NCI-H2029 (cell line): ENCODE data around the gene GBX1.
A peak's percentile ranks its signal among the peaks of the same experiment; 100 is the strongest.

Source experiments
- DNase-seq: peaks from one replicate; lab custom pipeline; 2025; lab: John Stamatoyannopoulos, UW

The GBX1 gene

GRCh38 chr7:151128144-151128543 lies 39.4 kb downstream of the GBX1 start:
- DNase-seq: no peak

DNA sequence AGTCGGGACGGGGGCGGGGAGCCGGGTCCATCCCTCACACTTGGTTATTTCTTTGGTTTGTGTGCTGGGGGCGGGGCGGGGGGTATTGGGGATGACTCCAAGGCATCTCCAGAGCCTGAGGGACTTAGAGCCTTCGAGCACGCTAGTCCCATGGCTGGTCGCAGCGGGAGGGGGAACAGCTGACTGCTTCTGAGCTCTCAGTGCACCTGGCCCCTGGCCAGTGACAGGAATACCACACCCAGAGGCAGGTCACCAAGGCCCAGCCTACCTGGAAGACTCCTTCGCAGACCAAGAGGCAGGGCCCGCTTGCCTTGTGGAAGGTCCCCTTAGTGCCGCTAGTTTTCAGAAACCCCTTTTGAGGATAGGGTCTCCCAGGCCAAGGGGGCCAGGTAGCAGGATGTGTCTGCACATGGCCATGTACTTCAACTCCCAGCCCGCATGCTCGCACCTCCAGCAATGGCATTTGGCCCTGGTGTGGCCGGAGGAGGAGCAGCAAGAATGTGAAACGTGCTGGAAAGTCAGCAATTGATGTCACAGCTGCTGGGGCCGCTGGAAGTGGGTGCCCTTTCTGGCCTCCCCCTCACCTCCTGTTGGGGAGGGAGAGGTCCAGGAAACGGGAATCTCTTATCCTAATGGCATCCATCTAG lies 40.9 kb downstream of the GBX1 start:
- DNase-seq: no peak

- DNase-seq: no peak
Measured at GRCh38 chr7:151125846-151126481, 41.5 kb downstream of the GBX1 start.

DNA sequence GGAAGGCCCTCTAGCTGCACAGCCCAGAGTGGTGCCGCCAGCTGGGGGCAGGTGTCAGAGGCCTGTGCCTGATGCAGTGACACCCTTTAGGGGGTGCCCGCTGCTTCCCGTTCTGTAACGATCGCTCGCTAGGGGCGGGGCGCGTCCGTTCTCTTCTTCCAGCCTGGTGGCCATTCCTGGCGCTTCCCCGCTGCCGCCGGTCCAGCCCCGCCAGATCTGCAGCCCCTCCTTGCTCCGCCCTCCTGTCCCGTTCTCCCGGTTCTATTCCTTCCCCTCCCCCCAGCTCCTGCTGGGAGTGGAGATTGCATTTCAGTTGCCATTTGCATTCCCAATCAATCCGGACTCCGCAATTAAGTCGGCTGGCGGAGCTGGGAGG lies 42.0 kb downstream of the GBX1 start:
- no peak for DNase-seq

DNA sequence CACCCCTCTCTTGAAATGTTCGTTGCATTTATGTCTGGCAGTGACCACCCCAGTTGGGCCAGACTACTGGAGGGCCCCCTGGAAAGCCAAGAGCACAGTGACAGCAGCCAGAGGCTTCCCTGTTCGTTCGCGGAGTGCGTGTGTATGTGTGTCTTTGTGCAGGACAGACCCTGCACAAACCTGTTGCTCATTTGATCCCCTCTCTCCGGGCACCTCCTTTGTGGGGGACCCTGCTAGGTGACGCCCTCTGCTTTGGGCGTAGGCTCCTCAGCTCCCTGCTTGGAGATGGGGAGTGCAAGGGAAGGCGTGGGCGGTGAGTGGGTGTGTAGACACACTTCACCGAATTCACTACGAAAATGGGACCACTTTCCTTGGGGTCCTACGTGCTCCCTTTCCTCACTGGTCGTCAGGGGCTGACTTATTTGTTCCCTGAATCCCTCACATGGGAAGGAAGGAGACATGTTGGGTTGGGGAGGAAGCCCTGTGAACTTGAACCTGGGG lies 42.5 kb downstream of the GBX1 start:
- DNase-seq: no peak

DNA sequence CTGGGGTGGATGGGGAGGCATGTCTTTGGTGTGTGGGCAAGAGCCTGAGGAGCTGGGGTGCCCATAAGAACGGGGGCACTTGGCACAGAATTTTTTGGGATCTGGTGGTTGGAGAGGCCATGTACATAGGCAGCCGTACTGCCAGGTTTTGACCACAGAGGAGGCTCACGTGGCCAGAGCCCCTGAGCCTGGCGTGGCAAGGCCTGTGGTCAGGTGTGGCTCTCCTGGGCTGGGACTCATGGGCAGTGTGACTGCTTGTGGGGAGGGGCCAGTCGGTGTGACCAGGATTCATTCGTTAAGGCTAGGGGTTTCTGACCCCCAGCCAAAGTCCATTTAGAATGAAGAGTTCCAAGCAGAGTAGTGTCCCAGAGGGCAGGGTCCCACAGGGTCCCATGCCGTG lies 43.0 kb downstream of the GBX1 start:
- DNase-seq: no peak

- peak; percentile 71 for DNase-seq
Measured at GRCh38 chr7:151123822-151124464, 43.6 kb downstream of the GBX1 start.

DNA sequence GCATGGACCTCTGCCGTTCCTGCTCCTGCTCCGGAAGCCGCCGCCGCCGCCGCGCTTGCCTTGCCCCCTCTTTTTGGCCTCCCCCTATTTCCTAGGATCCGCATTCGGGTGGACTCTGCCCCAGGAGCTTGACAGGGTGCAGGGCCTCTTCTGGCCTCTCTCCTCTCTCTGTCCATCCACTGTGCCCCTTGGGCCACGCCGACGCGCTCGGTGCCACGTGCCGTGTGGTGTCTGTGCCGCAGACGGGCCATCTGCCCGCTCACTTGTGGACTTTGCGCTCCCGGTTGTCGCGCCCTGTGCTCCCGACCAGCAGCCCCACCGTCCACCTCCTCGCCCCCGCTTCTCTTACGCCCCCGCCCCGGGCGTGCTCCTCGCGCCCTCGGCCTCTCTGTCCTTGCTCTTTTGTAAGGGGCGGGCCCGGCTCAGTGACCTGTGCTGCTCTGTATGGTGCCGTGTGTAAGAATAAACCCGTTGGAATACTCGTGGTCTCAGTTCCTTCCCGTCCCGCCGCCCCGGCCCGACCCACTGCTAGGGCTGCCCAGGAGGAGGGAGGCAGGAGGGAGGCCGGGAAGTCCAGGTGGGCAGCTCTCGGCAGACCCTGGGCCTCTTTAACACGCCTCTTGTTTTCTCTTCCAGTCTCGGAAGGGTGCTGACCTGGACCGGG lies 44.2 kb downstream of the GBX1 start:
- no peak for DNase-seq

GRCh38 chr7:151122796-151123157 lies 44.7 kb downstream of the GBX1 start:
- no peak for DNase-seq

GRCh38 chr7:151122276-151122675 lies 45.2 kb downstream of the GBX1 start:
- DNase-seq: no peak

GRCh38 chr7:151121380-151122170 lies 45.9 kb downstream of the GBX1 start:
- no peak for DNase-seq

DNA sequence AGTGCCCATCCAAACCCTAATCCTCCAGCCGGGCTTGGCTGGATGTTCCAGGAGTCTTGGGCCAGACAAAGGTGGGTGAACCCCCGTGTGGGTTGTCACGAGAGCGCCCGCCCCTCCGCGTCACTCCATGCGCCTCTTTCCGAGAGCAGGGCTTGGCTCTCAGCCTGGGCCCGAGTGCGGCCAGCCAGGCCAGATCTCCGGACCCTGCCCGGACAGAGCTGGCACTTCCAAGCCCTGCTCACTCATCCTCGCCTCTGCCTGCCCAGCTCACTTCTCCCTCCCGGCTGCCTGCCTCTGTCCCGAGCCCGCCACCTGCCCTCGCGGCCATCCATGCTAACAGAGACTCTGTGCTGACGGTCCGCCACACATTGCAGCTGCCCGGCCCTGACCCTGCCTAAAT lies 46.6 kb downstream of the GBX1 start:
- DNase-seq: no peak

- no peak for DNase-seq
Measured at GRCh38 chr7:151119902-151120301, 47.6 kb downstream of the GBX1 start.

DNA sequence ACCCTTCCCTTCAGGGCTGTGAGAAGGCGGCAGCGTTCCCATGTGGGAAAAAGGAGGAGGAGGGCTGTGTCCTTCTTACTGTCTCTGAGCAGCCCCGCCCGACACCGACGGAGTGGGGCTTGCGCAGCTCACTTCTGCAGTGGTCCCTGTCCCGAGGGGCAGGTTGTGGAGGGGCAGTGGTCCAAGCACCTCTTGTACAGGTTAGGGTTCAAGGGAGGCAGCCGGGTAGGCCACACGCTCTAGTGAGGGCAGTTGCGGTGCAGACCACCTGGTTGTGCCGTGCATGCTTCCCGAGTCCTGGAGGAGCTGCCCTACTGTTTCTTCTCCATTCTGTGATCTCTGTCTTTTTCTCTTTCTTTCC lies 48.5 kb downstream of the GBX1 start:
- DNase-seq: no peak

DNA sequence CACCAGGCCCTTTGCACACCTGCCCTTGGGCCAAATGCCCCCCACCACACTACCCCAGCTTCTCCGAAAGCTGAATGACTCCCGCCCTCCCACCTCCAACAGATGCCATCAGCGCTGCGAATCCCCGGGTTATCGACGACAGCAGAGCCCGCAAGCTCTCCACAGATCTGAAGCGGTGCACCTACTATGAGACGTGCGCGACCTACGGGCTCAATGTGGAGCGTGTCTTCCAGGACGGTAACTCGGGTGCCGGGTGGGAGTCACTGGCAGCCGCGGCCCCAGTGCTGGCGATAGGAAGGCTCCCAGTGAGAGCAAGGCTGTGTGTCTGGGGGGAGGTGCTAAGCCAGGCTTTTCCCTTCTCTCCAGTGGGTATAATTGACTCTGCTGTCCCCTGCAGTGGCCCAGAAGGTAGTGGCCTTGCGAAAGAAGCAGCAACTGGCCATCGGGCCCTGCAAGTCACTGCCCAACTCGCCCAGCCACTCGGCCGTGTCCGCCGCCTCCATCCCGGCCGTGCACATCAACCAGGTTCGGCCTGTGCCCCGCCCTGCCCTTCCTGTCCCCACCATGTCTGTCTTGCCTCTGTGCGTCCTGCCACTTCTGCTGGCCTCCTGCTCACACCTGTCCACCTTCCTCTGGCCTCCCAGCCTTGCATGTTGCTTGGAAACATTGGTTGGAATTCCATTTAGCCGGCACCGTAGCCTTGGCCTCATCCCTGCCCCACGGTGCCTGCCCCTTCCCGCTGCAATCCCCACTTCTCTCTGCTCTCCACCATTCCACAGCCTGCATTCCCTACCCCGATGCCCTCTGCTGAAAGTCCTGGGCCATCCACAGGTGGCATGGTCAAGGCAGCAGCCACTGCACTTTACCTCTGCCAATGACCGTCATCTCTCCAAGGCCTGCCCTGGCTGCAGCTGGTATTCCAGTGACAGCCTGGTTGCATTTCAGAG lies 49.1 kb downstream of the GBX1 start:
- no peak for DNase-seq

GRCh38 chr7:151117565-151117964 lies 49.9 kb downstream of the GBX1 start:
- no peak for DNase-seq

GRCh38 chr7:151116603-151117440 lies 50.7 kb downstream of the GBX1 start:
- no peak for DNase-seq

DNA sequence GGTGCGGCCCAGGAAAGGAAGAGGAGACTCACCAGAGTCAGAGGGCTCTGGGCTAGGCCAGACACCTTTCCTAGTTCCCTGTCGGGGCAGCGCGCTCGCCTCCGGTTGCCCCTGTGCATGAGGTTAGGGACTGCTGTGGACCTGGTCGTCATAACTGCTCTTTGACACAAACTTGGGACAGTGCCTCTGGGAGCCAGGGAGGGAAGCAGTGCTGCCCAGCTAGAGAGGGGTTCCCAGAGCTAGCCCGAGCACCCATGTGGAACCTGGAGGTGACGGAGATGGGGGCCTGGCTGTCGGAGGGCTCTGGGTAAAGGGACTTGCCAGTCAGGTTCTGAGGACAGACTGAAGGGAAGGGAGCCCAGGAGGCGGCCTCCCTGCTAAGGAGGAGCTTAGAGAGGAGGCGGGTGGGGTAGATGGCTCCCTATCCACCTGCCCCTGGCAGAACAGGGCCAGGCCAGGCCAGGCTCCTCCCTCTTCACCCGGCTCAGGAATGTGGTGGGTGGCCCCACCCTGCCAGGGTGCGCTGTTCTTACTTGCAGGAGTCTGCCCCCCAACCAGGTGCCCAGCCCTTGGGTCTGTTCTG lies 51.6 kb downstream of the GBX1 start:
- no peak for DNase-seq

DNA sequence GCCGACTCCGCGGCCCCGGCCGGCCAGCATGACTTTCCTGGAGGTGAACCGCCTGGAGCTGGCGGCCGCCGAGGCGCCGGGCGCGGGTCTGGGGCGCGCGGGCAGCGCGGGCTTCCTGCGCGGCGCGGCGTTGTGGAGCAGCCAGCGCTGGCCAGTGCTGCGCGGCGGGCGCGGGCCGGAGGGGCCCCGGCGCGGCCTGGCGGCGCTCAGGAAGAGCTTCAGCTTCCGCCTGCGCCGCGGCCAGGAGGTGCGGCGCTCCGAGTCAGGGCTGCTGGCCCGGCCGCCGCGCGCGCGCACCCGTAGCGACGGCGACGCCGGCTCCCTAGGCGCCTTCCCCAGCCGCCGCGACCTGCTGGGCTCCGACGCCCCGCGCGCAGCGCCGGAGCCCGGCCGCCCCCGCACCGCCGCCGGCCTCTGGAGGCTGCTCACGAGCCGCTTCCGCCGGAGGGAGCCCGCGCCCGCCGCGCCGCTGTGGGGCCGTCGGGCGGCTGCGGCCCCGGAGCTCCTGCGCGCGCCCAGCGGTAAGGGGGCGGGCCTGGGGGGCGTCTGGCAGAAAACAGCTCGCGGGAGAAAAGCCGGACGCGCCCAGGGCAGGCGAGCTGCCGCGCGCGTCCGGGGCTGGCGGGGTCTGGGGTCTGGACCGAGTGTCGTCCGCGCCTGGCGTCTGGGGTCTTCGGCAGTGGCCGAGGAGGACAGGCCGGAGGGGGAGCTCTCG lies 52.2 kb downstream of the GBX1 start:
- no peak for DNase-seq
